ENCODE results near the gene NFE2L2. TPM values are rescaled to one million over a fixed set of nuclear protein-coding genes. Genes with fewer than 3 reads are reported as not detected.

NFE2L2 gene
- polyA plus RNA-seq, 1 of the 3 experiments (the other 2 are of a cell fraction): 40.9 TPM

DNA sequence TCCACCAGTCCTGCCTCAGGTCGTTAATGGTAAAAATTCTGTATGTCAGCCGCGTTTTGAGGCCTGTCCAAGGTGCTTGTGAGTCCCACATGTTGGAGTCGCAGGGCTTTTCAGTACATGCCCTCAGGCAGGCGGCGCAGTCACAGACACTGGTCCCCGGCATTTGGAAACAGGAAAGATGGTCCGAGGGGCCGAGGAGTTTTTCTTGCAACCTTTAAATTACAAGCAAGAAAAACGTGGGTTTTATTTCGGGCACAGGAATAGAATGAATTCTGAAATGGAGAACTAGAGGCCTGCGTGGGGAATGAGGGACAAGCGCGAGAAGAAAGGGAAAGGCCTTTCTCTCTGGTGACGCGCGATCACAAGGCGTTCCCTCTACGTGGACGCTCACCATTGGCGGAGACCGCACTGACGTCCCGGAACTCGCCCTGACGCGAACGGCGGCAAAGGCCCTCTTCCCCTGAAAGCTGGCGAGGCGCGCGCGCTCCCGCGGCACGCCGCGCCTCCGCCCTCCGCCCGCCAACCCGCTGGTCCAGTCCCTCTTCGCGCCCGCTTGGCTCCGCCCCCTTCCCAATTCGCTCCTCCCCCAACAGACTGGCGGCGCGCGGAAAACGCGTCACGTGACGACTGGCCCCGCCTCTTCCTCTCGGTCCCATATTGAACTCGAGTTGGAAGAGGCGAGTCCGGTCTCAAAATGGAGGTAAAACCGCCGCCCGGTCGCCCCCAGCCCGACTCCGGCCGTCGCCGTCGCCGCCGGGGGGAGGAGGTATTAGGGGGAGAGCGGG is 52.2 kb downstream of the NFE2L2 start, which contains the start of gene HNRNPA3:
HNRNPA3 (plus strand) TSS at position 689 of the 785 bp plus-strand sequence; CDS start at position 695, 6 bp downstream.
- Histone ChIP-seq H3F3A (replicated peaks; ENCODE audit: insufficient read depth) (peaks cover 20% of the 10 kb centered on the region), H3K27me3 (ENCODE audit: insufficient read depth) (no peaks in the 10 kb centered on the region), H4K20me1 (ENCODE audit: insufficient read depth) (peaks cover 41% of the 10 kb centered on the region), H3K9me3 (no peaks in the 10 kb centered on the region), H3K4me3 (ENCODE audit: low read depth in 2 of 2, low read length in 1 of 2) (peak within 1 kb of the TSS; percentile 72 to 88), H3K79me2 (ENCODE audit: insufficient read depth) (peaks cover 72% of the 10 kb centered on the region), H2AFZ (ENCODE audit: low read depth) (peak within 1 kb of the TSS; percentile 67; the same call in 1 of the 2 replicates), H3K9me2 (no peaks in the 10 kb centered on the region), H3K4me1 (ENCODE audit: control insufficient read depth in 1 of 2, insufficient read depth in 2 of 2, low read depth in 1 of 2, low read length in 1 of 2) (peaks cover 0 to 23% of the 10 kb centered on the region in 2 experiments; a peak in 3 of 4 replicates), H3K4me2 (peak within 1 kb of the TSS; percentile 93), H3K9ac (peak within 1 kb of the TSS; percentile 97), H3K27ac (ENCODE audit: low read depth in 2 of 2, low read length in 1 of 2) (peak within 1 kb of the TSS; percentile 97 to 99), H3K36me3 (replicated peaks in 1 of 2; ENCODE audit: control insufficient read depth in 1 of 2, insufficient read depth in 2 of 2, low read length in 1 of 2) (peaks cover 23 to 37% of the 10 kb centered on the region in 2 experiments)
- DNase-seq: peak; percentile 98
- POLR2A ChIA-PET: interaction anchor here (0.6 to 1.7 kb wide), 11 partner anchors 10 to 399 kb away, joined by 3 to 28 read pairs (median 3); partner anchors contain the start of gene NFE2L2
- 2% methylated on average over 16 of the region's 74 CpGs for WGBS (ENCODE audit: low lambda C conversion rate)
- CTCF ChIA-PET: interaction anchor here (1.0 to 1.7 kb wide), 2 partner anchors 48 to 51 kb away, joined by 4 to 10 read pairs; no protein-coding TSS in a partner anchor
- TF ChIP-seq ELF1 (IDR thresholded peaks at IDR 0.05) (no peak; the same call in 1 of the 2 replicates), YY1 (IDR thresholded peaks at IDR 0.05; ENCODE audit: low read depth) (0 out of 2 replicates have a peak, but pooled peaks have one; percentile 29), PBX3 (IDR thresholded peaks at IDR 0.05) (peak; percentile 78), ZBTB33 (IDR thresholded peaks at IDR 0.05; ENCODE audit: borderline replicate concordance, low read depth) (no peak), EP300 (IDR thresholded peaks at IDR 0.05; ENCODE audit: borderline replicate concordance in 1 of 2, low read depth in 1 of 2, low read length in 1 of 2) (no peak), CTCF (IDR thresholded peaks at IDR 0.05) (peak; percentile 41), EZH2phosphoT487 (IDR thresholded peaks at IDR 0.05; ENCODE audit: borderline replicate concordance, low read depth) (no peak), TAF1 (IDR thresholded peaks at IDR 0.05; ENCODE audit: borderline replicate concordance, low read depth, low read length) (peak; percentile 76; the same call in 1 of the 2 replicates), GABPA (IDR thresholded peaks at IDR 0.05; ENCODE audit: low read depth) (peak; percentile 57), TEAD4 (IDR thresholded peaks at IDR 0.05; ENCODE audit: borderline replicate concordance, insufficient read depth) (no peak), SMC3 (IDR thresholded peaks at IDR 0.05; ENCODE audit: low read depth, low read length) (no peak), POLR2AphosphoS5 (IDR thresholded peaks at IDR 0.05; ENCODE audit: low read depth, low read length) (peak; percentile 94), FOXJ3 (CRISPR knock-in tag; IDR thresholded peaks at IDR 0.05) (no peak), SIN3A (IDR thresholded peaks at IDR 0.05; ENCODE audit: borderline replicate concordance, low read depth, low read length) (no peak), FOXM1 (IDR thresholded peaks at IDR 0.05; ENCODE audit: low read depth) (no peak), NRF1 (IDR thresholded peaks at IDR 0.05; ENCODE audit: low read depth, low read length) (0 out of 2 replicates have a peak, but pooled peaks have one; percentile 22), RFX5 (IDR thresholded peaks at IDR 0.05; ENCODE audit: low read length) (peak; percentile 92)
- TF ChIP-seq, protein P1, sequence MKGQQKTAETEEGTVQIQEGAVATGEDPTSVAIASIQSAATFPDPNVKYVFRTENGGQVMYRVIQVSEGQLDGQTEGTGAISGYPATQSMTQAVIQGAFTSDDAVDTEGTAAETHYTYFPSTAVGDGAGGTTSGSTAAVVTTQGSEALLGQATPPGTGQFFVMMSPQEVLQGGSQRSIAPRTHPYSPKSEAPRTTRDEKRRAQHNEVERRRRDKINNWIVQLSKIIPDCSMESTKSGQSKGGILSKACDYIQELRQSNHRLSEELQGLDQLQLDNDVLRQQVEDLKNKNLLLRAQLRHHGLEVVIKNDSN (IDR thresholded peaks at IDR 0.05; ENCODE audit: borderline replicate concordance, low read depth): peak; percentile 91
- TF ChIP-seq, protein P2, sequence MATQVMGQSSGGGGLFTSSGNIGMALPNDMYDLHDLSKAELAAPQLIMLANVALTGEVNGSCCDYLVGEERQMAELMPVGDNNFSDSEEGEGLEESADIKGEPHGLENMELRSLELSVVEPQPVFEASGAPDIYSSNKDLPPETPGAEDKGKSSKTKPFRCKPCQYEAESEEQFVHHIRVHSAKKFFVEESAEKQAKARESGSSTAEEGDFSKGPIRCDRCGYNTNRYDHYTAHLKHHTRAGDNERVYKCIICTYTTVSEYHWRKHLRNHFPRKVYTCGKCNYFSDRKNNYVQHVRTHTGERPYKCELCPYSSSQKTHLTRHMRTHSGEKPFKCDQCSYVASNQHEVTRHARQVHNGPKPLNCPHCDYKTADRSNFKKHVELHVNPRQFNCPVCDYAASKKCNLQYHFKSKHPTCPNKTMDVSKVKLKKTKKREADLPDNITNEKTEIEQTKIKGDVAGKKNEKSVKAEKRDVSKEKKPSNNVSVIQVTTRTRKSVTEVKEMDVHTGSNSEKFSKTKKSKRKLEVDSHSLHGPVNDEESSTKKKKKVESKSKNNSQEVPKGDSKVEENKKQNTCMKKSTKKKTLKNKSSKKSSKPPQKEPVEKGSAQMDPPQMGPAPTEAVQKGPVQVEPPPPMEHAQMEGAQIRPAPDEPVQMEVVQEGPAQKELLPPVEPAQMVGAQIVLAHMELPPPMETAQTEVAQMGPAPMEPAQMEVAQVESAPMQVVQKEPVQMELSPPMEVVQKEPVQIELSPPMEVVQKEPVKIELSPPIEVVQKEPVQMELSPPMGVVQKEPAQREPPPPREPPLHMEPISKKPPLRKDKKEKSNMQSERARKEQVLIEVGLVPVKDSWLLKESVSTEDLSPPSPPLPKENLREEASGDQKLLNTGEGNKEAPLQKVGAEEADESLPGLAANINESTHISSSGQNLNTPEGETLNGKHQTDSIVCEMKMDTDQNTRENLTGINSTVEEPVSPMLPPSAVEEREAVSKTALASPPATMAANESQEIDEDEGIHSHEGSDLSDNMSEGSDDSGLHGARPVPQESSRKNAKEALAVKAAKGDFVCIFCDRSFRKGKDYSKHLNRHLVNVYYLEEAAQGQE (IDR thresholded peaks at IDR 0.05; ENCODE audit: low read depth, low read length): peak; percentile 77; the same call in 1 of the 2 replicates
- TF ChIP-seq, protein P3, sequence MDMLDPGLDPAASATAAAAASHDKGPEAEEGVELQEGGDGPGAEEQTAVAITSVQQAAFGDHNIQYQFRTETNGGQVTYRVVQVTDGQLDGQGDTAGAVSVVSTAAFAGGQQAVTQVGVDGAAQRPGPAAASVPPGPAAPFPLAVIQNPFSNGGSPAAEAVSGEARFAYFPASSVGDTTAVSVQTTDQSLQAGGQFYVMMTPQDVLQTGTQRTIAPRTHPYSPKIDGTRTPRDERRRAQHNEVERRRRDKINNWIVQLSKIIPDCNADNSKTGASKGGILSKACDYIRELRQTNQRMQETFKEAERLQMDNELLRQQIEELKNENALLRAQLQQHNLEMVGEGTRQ (IDR thresholded peaks at IDR 0.05; ENCODE audit: borderline replicate concordance, low read depth, low read length): peak; percentile 65
